ENCODE measurements around the gene THRSP. TPM values are rescaled to one million over a fixed set of nuclear protein-coding genes. Genes with fewer than 3 reads are reported as not detected.
A peak's percentile ranks its signal among the peaks of the same experiment; 100 is the strongest.

The THRSP gene
- total RNA-seq, 1 experiment from 2014 or later = not detected

- Histone ChIP-seq H3K4me3 (replicated peaks in 1 of 2; ENCODE audit: low read depth in 1 of 2, low read length in 2 of 2) (no peak overlapping the region), H3K4me2 (ENCODE audit: low read length) (peak overlapping the region; percentile 68), H3K27me3 (ENCODE audit: insufficient read depth, low read length) (no peaks in the 10 kb centered on the region), H2AFZ (ENCODE audit: low read depth, low read length, poor library complexity, severe bottlenecking) (peak overlapping the region; percentile 99), H4K20me1 (ENCODE audit: insufficient read depth) (no peaks in the 10 kb centered on the region), H3K9ac (ENCODE audit: low read length) (0 out of 2 replicates have a peak overlapping the region, but pooled peaks have one; percentile 13), H3K27ac (ENCODE audit: low read depth, low read length) (no peak overlapping the region), H3K4me1 (ENCODE audit: control insufficient read depth in 1 of 2, insufficient read depth in 2 of 2, low read length in 2 of 2) (peaks cover 8 to 21% of the 10 kb centered on the region in 2 experiments), H3K9me3 (ENCODE audit: control insufficient read depth in 1 of 2, insufficient read depth in 1 of 2, low read depth in 1 of 2, low read length in 2 of 2) (no peaks in the 10 kb centered on the region), H3K9me2 (ENCODE audit: insufficient read depth) (no peaks in the 10 kb centered on the region), H3K79me2 (ENCODE audit: insufficient read depth, low read length) (no peaks in the 10 kb centered on the region), H3K36me3 (ENCODE audit: control insufficient read depth in 1 of 2, insufficient read depth in 2 of 2, low read length in 2 of 2) (no peaks in the 10 kb centered on the region)
- intact Hi-C loops (cut with micrococcal nuclease) = loop anchor here (2.0 to 5.0 kb wide), 2 partner anchors 224 to 269 kb away; partner anchors contain the start of genes AAMDC and RSF1
- ChIA-PET RAD21 (ENCODE audit: low non-redundant PET in 1 of 2, low total read pairs in 2 of 2, uncharacterized antibody in 2 of 2, unreplicated experiment in 2 of 2) (no interaction called here), CTCF (interaction anchor here (0.7 to 2.6 kb wide), 10 partner anchors 9 to 519 kb away, joined by 3 to 10 read pairs (median 4); partner anchors contain the start of genes ALG8 and INTS4), POLR2A (interaction anchor here (0.6 kb wide), 3 partner anchors 37 to 366 kb away, joined by 3 read pairs; partner anchors contain the start of gene INTS4)
- peak; percentile 97 for ATAC-seq
- no TSS peak for BruUV-seq (replicated peaks)
- DNase-seq (ENCODE audit: low read depth, low spot score) = peak; percentile 27
- no peak for TF ChIP-seq JUND (IDR thresholded peaks at IDR 0.05)
- TF ChIP-seq CTCF (IDR thresholded peaks at IDR 0.05 in 2 of 3, conservative IDR thresholded peaks at IDR 0.05 in 1 of 3; ENCODE audit: borderline replicate concordance in 1 of 3, insufficient read depth in 1 of 3, low read depth in 2 of 3, low read length in 2 of 3) = peak; percentile 92 to 99 (median 99)
- no peak for TF ChIP-seq REST (IDR thresholded peaks at IDR 0.05; ENCODE audit: low read depth)
- TF ChIP-seq CBX3 (IDR thresholded peaks at IDR 0.05; ENCODE audit: low read depth) = no peak
- no peak for TF ChIP-seq POLR2A (IDR thresholded peaks at IDR 0.05; ENCODE audit: borderline replicate concordance, extremely low read depth, insufficient read depth, insufficient read length)
- TF ChIP-seq POLR2AphosphoS5 (IDR thresholded peaks at IDR 0.05; ENCODE audit: low read depth, low read length) = peak; percentile 66
- peak; percentile 61 for TF ChIP-seq YY1 (IDR thresholded peaks at IDR 0.05; ENCODE audit: extremely low read depth, insufficient replicate concordance, low read depth, low read length)
- TF ChIP-seq TCF7L2 (IDR thresholded peaks at IDR 0.05; ENCODE audit: borderline replicate concordance, extremely low read depth, insufficient read depth, insufficient read length) = no peak
- TF ChIP-seq ELF1 (IDR thresholded peaks at IDR 0.05; ENCODE audit: borderline replicate concordance, low read depth) = no peak
- TF ChIP-seq FOSL1 (IDR thresholded peaks at IDR 0.05; ENCODE audit: low read depth) = no peak
- TF ChIP-seq EGR1 (IDR thresholded peaks at IDR 0.05; ENCODE audit: low read depth) = no peak
- no peak for TF ChIP-seq SRF (IDR thresholded peaks at IDR 0.05; ENCODE audit: low read depth)
- TF ChIP-seq SIN3A (IDR thresholded peaks at IDR 0.05; ENCODE audit: low read depth) = no peak
- TF ChIP-seq RAD21 (IDR thresholded peaks at IDR 0.05; ENCODE audit: low read depth) = peak; percentile 99
- no peak for TF ChIP-seq SP1 (IDR thresholded peaks at IDR 0.05; ENCODE audit: low read depth)
- no peak for TF ChIP-seq ZNF274 (IDR thresholded peaks at IDR 0.05; ENCODE audit: low read depth, low read length)
- TF ChIP-seq MAX (IDR thresholded peaks at IDR 0.05) = no peak; the same call in 1 of the 2 replicates
- TF ChIP-seq EZH2phosphoT487 (IDR thresholded peaks at IDR 0.05; ENCODE audit: borderline replicate concordance) = no peak
- no peak for TF ChIP-seq ZBTB33 (IDR thresholded peaks at IDR 0.05; ENCODE audit: extremely low read depth, insufficient replicate concordance, low read length)
- no peak for TF ChIP-seq EZH2 (IDR thresholded peaks at IDR 0.05)
Observed at GRCh38 chr11:78045851-78046485, 17.7 kb upstream of the THRSP start.
